ENCODE data around the gene GRIK3. TPM values are rescaled to one million over a fixed set of nuclear protein-coding genes. Genes with fewer than 3 reads are reported as not detected.

Gene GRIK3
- total and polyA plus RNA-seq, 2 of the 8 experiments (the other 6 are each of a cell fraction or from before 2014, with no cell fraction given): 2.1 to 3.4 TPM

GRCh38 chr1:36847186-36847585, 187.1 kb downstream of the GRIK3 start (continued):
- TF ChIP-seq CTCF (IDR thresholded peaks at IDR 0.05; ENCODE audit: control extremely low read depth in 1 of 3, insufficient read depth in 1 of 3, low read depth in 1 of 3, low read length in 3 of 3): no peak
- TF ChIP-seq SIRT6 (IDR thresholded peaks at IDR 0.05; ENCODE audit: low read length): no peak
- no peak for TF ChIP-seq TBP (IDR thresholded peaks at IDR 0.05; ENCODE audit: low read depth, low read length)
- TF ChIP-seq GABPA (IDR thresholded peaks at IDR 0.05; ENCODE audit: borderline replicate concordance, insufficient read depth, low read length): no peak
- no peak for TF ChIP-seq SIX5 (IDR thresholded peaks at IDR 0.05; ENCODE audit: low read depth, low read length)
- no peak for TF ChIP-seq CHD7 (IDR thresholded peaks at IDR 0.05; ENCODE audit: insufficient replicate concordance, low read length)
